NCI-H1436 treated with DMSO at 0.1 percent for 48 hours (cell line): ENCODE measurements around the gene NCOA1.
"Not testable (repeated sequence)": the region's sequence is repeated elsewhere in the genome, so short reads cannot be mapped to it uniquely, and the experiment has no call there.

Source experiments
- DNase-seq: peaks from one replicate; lab custom pipeline; 2025; lab: John Stamatoyannopoulos, UW

NCOA1 gene

DNA sequence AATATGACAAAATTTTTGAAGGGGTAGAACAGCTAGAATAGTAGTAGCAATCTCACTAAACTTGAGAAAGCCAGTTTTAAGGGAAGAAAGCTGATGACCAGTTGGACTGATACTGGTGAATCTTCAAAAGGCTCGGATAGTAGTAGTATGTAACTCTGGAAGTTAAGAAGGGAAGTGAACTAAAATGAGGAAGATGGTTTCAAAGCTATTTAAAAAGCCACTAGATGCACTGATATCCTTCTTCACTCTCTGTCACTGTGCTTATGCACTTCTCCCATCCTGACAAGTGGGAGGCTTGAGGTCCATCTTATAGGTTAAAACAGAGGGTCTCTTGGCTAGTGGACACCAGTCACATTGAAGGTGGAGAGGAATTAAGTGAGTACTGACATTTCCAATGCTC is 141.1 kb downstream of the NCOA1 start:
- DNase-seq = no peak

DNA sequence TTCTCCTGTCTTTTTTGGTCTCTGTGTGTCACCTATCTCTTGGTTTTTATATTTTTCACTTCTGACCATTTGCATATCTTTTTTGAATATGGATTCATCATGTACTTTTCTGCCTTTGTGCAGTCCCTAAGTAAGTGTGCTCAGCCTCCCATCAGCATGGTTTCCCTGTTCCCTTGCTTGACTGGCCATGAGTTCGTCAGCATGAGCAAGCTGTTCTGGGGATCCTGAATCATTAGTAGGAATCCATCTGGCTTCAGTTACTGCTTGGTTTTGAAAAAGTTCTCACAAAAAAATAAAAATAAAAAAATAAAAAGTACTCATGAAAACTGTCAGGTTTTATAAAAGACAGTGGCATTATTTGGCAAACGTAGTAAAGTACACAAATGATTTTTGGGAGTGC is 144.1 kb downstream of the NCOA1 start:
- DNase-seq = no peak

DNA sequence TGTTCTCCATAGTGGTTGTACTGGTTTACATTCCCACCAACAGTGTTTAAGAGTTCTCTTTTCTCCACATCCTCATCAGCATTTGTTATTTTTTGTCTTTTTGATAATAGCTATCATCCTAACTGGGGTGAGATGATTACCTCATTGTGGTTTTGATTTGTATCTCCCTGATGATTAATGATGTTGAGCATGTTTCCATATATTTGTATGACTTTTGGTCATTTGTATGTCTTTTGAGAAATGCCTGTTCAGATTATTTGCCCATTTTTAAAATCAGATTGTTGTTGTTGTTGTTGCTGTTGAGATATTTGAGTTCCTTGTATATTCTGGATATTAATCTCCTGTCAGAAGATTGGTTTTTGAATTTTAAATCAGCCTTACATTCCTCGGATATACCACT is 147.5 kb downstream of the NCOA1 start:
- DNase-seq = no peak

DNA sequence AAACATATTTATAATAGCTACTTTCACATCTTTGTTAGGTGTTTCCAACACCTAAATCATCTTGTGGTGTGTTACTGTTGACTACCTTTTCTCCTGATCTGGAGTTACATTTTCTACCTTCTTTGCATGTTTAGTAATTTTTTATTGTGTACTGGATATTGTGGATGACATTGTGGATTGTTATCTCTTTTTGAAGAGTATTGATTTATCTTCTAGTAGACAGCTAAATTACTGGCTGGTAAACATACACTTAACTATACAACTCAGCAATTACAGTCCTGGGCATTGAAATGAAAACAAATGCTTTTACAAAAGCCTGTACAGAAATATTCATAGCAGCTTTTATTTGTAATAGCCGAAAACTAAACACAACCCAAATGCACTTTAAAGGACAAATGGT is 151.3 kb downstream of the NCOA1 start:
- no peak for DNase-seq

DNA sequence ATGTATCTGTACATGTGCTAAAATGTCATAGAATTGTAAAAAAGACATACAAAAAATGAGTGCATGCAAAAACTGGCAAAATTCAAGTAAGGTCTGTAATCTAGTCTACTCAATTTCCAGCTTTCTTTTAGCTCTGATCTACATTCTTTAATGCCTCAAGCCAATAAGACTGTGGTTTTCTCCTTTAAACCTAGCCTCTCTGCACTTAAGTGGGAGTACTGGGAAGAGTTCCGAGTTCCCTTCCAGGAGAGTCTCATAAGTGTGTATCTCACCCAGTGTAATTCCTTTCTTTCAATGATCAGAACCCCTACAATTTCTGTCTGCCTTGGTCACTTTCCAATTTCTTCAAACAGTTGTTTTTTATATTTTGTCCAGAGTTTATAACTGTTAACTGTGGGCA is 152.0 kb downstream of the NCOA1 start:
- no peak for DNase-seq

DNA sequence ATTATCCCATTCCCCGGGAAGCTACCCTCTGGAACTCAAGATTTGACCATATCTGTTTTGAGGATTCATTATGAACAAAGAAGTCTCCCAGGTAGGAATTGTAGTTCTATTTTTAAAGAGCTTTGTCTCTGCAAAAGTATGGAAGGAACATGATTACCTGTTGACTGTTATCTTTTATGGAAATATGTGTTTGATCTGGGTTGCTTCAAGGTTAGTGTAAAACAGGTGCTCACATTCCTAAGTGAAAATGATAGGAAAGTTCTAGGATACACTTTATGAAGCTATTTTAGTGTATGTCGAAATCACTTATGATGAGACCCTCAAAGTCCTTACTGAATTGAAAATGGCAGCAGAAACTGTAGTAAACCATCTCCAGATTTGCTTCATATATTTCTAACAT is 153.0 kb downstream of the NCOA1 start:
- no peak for DNase-seq

DNA sequence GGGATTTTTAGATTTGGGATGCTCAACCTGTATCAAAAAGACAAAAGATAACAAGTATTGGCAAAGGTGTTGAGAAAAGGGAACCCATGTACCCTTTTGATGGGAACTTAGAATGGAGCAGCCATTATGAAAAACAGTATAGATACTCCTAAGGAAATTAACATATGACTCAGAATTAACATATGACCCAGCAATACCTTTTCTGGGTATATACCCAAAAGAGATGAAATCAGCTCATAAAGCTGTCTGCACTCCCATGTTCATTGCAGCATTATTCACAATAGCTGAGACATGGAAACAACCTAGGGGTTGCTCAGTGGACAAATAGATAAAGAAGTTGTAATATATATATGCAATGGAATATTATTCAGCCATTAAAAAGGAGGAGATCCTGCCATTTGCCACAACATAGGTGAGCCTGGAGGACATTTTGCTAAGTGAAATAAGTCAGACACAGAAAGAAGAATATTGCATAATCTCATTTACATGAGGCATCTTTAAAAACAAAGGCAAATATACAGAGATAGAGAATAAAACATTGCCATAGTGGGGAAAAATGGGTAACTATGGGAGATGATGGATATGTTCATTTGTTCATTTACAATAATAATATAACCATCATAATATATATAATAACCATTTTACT is 160.1 kb downstream of the NCOA1 start:
- no peak for DNase-seq

DNA sequence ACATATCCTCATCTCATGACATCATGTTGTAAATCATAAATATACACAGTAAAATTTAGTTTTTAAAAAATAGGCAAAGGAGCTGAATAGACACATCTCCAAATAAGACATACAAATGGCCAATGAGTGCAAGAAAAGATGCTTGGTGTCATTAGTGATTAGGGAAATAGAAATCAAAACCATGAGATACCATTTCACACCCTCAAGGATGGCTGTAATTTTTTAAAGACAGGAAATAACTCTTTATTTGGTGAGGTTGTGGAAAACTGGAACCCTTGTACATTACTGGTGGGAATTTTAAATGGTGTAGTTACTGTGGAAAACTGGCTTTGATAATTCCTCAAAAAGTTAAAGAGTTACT is 160.6 kb downstream of the NCOA1 start:
- no peak for DNase-seq

DNA sequence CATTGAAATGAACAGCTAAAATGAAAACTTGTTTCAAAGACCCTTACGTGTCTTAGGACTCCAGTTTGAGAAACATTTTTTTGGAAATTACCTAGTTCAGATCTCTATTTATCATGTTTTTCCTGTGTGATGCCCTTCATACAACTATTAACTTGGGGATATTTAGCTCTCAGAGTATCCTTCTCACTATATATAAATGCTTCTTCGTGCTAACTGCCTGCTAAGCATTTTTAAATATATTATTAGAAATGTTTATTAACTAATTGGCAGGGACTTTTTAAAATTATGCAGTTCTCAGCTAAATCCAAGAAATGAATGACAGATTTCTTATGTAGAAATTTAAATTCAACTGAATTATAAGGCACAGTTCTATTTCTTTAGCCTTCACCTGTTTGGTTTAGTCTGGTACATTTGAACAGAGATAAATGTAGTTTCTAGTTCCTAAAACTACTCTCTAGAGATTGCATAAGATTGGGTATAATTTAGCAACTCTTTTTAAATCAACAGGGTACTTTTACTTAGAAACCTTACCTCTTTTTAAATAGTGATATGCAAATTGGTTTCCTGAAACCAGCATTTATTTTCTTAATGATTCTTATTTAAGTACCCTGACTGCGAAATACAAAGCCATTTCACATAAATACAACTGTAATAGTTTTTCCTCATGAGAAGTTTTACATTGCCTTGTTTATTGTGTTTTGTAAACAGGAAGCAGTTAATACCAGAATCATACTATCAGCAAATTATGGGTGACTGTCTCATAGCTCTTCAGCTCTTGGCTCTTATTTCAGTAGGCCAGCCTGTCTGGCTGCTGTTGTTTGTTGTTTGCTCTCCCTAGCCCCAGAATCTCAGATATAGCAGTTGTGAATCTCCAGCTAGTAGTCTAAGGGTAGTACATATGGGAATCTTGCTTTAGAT is 161.5 kb downstream of the NCOA1 start:
- DNase-seq = no peak

DNA sequence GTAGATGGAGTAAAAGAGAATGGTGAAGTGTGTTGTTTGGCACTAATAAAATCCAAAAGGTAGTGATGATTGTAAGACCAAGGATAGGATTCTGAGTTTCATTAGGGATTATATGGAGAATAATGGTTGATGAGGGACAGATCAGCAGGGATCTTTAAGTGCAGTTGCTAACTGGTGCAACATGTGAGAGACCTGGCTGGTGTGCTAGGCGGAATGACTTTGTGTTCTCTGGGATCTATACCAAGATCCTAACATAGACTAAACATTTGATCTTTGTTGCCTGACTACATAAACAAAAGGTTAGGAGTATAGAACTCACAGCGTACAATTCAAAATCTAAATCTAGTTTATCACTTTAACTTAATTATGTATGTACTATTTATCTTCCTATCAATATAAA is 166.8 kb downstream of the NCOA1 start:
- no peak for DNase-seq

DNA sequence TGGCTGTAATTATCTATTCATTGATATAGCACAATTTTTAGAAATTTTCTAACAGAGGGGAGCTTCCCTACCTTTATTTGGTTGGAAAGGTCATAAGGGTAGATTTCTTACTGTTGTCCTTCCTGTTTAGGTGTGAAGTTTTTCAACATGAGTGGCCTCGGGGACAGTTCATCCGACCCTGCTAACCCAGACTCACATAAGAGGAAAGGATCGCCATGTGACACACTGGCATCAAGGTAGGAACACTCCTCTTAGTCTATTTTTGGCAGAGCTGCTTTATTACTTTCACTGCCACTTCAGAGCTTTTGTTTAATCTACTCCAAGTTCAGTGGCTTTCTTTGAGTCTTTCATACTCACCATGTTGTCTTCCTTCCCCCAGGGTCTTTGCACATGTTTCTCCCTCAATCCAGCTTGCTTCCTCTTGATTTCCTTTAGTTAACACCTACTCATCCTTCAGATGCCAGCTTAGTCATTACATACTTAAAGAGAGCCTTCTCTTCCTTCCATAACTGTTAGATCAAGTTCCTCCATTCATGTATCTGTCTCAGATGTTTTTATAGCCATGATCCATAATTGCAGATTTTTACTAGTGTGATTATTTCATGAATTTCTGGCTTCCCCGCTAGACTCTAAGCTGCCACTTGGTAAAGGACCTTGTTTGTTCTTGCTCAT is 167.6 kb downstream of the NCOA1 start:
- no peak for DNase-seq

DNA sequence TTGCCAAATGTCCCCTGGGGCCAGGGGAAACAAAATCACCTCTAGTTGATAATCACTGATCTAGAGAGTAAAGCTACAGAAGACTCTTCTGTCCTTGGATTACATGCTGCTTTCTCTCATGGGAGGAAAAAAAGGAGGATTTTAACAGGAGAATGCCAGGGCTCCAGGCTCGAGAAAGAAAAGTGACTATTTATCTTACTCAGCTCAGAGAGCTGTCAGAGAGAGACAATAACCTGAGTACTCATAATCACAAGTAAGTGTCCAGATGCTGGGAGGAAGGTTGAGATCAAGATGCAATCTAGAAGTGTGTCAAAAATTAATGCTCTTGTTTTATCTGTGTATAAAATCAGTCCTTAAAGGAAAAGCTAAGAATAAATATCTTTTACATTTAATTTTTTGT is 168.8 kb downstream of the NCOA1 start:
- no peak for DNase-seq

DNA sequence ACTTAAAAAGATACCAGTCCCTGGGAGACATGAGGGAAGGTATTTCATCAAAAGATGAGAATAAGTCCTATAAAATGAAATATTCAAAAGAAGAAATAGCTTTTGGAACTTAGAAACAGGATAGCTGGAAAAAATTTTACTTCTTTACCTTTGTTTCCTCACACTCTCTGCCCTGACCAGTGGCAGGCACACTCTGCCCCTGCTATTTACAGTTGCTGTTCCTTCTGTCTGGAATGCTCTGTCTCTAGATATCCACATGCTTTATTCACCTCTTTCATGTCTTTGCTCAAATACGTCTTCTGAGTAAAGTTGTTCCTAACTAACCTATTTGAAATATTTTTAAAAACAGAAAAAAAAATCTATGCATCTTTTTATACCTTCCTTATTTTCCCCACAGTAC is 176.5 kb downstream of the NCOA1 start:
- DNase-seq = no peak

DNA sequence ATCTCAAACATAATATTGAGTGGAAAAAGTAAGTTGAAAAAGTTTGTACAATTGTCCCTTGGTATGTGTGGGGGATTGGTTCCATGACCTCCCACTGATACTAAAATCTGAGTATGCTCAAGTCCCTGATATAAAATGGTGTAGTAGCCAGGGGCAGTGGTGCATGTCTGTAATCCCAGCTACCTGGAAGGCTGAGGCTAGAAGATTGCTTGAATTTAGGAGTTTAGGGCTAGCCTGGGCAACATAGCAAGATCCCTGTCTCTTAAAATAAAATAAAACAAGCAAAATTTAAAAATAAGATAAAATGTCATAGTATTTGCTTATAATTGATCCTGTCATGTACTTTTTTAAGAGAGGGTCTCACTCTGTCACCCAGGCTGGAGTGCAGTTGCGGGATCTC is 180.2 kb downstream of the NCOA1 start:
- DNase-seq = no peak

DNA sequence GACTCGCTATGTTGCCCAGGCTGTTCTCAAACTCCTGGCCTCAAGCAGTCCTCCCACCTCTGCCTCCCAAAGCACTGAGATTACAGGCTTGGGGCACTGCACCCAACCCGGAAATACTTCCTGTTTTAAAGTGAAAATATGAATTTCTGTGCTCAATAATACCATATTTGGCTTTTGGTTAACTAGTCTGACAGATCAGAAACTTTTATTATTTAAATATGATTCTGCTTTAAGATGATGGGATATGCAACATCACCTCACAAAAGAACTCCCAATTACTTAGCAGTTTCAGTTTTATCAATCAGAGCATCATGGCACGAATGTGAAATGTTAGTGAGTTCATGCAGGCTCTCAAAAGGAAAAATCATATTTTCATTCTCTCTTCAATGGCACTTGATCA is 181.5 kb downstream of the NCOA1 start:
- no peak for DNase-seq

DNA sequence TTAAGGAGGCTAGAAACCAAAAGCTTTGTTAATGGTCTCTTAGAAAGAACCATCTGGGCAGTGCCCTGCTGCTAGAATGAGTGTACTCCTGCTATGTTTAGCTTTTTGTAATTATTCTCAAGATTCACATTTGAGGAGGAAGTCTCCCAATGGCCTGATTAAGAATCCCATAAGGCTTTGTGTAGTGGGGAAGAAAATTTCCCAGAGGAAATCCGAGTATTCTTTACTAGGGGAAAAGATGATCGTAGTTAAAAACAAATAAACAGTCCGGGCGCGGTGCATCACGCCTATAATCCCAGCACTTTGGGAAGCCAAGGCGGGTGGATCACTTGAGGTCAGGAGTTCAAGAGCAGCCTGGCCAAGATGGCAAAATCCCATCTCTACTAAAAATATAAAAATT is 184.3 kb downstream of the NCOA1 start:
- DNase-seq = no peak

DNA sequence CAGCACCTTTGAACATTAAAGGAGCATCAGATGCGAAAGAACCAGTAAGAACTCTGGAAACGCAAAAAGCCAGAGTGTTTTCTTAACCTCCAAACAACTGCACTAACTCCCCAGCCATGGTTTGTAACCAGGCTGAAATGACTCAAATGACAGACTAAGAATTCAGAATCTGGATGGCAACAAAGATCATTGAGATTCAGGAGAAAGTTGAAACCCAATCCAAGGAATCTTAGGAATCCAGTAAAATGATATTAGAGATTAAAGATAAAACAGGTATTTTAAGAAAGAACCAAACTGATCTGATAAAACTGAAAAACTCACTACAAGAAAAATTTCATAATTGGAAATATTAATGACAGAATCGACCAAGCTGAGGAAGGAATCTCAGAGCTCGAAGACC is 185.4 kb downstream of the NCOA1 start:
- no peak for DNase-seq

DNA sequence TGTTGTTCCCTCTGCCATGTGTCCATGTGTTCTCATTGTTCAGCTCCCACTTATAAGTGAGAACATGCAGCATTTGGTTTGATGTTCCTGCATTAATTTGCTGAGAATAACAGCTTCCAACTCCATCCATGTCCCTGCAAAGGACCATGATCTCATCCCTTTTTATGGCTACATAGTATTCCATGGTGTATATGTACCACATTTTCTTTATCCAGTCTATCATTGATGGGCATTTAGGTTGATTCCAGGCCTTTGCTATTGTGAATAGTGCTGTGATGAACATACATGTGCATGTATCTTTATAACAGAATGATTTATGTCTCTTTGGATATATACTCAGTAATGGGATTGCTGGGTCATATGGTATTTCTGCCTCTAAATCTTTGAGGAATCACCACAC is 187.0 kb downstream of the NCOA1 start:
- DNase-seq = not testable (repeated sequence)

DNA sequence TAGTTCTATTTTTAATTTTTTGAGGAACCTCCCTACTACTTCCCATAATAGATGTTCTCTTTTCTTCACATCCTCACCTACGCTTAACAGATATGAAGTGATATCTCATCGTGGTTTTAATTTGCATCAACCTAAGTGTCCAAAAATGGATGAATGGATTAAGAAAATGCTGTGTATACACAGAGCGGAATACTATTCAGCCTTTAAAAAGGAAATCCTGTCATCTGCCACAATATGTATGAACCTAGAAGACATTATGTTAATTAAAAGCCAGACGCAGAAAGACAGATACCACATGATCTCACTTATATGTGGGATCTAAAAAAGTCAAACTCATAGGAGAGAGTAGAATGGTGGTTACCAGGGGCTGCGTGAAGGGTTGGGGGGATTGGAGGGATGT is 189.1 kb downstream of the NCOA1 start:
- DNase-seq = no peak

DNA sequence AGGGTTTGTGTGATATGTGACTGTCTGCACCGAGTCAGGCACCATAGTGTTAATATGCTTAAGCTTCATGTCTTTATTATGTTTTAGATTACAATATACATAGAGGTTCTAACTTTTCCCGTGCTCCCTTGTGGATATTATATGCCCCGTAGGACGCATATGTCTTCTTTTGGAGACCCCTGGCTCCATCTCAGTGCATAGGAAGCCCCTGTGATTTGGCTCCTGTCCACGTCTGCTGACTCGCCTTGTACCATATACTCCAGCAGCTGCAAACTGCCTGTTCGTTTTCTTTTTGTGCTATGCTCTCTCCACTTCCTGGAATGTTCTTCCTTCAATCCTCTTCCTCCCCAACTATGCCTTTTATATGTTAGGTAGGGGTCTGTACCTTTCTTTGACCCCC is 191.2 kb downstream of the NCOA1 start:
- no peak for DNase-seq

DNA sequence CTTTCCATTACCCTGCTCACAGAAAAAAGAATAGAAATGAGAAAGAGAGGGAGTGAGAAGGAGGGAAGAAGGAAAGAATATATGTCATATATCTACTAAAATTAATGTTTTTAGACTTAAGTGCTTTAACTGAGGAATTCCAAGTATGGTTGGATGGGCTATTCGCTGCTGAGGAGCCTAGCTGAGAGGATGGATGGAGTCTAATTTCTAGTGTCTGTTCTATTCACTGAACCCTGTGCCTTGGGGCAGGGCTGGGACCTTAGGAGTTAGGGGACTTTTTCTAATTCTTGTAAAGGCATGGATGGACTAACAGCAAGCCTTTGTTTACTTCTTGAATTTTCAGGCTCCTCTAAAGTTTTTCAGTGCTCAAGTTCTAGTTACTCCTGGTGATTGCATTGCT is 192.4 kb downstream of the NCOA1 start:
- no peak for DNase-seq

DNA sequence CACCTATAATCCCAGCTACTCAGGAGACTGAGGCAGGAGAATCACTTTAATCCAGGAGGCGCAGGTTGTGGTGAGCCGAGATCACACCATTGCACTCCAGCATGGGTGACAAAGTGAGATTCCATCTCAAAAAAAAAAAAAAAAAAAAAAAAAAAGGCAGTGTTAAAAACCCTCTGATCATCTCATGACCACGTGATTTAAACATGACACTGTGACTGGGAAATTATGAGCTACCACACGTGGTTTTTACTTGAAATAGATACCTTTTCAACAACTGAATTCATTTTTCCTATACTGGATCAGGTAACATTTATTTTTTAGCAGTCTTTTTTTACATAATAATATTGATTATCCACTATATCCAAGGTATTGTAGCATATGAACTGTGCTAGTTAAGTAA is 199.5 kb downstream of the NCOA1 start:
- no peak for DNase-seq

DNA sequence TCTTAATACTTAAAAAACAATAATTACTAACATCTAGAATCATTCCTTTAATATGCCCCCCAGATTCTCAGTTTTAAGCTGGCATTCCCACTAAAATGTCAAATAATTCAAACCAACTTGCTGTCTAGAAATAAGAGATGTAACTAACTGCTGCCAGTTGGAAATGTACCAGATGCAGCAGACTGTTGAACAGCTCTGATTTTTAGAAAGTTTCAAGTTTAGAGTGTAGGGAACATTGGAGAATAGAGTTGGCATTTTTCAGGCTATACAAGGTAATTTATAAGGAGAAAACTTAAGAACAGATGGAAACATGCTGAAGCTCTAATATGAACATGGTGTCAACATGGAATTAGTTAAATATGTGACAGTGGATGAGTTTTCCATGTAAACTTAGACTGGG is 200.8 kb downstream of the NCOA1 start:
- no peak for DNase-seq
